Measurements from ENCODE around the gene NUP210L. TPM values are rescaled to one million over a fixed set of nuclear protein-coding genes. Genes with fewer than 3 reads are reported as not detected.
A peak's percentile ranks its signal among the peaks of the same experiment; 100 is the strongest.

The NUP210L gene
- total and polyA plus RNA-seq, 2 experiments from 2014 or later, result 0.10 TPM; not detected in 1

DNA sequence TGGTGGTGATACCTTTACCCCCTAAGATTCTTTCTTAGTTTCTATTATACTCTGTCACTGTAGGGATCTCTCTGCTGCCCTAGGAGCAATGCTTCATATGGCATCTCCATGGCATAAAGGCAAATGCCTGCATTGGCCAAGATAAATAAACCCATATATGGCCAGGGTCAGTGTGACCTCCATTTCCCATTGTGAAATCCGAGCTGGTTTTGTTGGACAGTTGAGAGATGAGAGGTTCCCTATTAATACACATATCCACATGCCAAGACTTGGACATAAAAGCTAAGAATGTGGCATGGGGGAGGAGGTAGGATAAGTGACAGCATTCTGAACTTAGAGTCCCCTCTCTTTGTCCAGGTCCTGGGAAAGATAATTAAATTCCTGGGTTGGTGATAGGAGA lies 35.7 kb upstream of the NUP210L start:
- Histone ChIP-seq H3K9me2 (ENCODE audit: insufficient read depth) (no peaks in the 10 kb centered on the region), H3K79me2 (replicated peaks; ENCODE audit: insufficient read depth) (no peaks in the 10 kb centered on the region), H3K4me3 (no peak overlapping the region), H2AFZ (no peak overlapping the region), H4K20me1 (replicated peaks; ENCODE audit: insufficient read depth) (no peaks in the 10 kb centered on the region), H3K27ac (ENCODE audit: low read depth) (no peak overlapping the region), H3K4me2 (no peak overlapping the region), H3K27me3 (ENCODE audit: insufficient read depth) (no peaks in the 10 kb centered on the region), H3K4me1 (ENCODE audit: insufficient read depth) (peaks cover 22% of the 10 kb centered on the region), H3F3A (replicated peaks; ENCODE audit: low read depth) (0 out of 2 replicates have a peak, but pooled peaks cover 12% of the 10 kb centered on the region), H3K36me3 (ENCODE audit: insufficient read depth) (no peaks in the 10 kb centered on the region)
- Mint-ChIP-seq H3K4me3 (no peak overlapping the region), H3K27ac (no peak overlapping the region), H3K9me3 (no peaks in the 10 kb centered on the region; the same call in 2 of the 3 replicates), H3K36me3 (ENCODE audit: low read depth) (no peaks in the 10 kb centered on the region), H3K4me1 (peaks cover 33% of the 10 kb centered on the region), H3K27me3 (ENCODE audit: insufficient read depth, low read depth, poor library complexity) (peaks cover 13% of the 10 kb centered on the region)
- ATAC-seq (no peak), DNase-seq (ENCODE audit: low spot score) (no peak)
- TF ChIP-seq ZNF331 (CRISPR knock-in tag; IDR thresholded peaks at IDR 0.05; ENCODE audit: low read depth) (no peak), CREB1 (CRISPR knock-in tag; IDR thresholded peaks at IDR 0.05; ENCODE audit: low read depth) (no peak)

DNA sequence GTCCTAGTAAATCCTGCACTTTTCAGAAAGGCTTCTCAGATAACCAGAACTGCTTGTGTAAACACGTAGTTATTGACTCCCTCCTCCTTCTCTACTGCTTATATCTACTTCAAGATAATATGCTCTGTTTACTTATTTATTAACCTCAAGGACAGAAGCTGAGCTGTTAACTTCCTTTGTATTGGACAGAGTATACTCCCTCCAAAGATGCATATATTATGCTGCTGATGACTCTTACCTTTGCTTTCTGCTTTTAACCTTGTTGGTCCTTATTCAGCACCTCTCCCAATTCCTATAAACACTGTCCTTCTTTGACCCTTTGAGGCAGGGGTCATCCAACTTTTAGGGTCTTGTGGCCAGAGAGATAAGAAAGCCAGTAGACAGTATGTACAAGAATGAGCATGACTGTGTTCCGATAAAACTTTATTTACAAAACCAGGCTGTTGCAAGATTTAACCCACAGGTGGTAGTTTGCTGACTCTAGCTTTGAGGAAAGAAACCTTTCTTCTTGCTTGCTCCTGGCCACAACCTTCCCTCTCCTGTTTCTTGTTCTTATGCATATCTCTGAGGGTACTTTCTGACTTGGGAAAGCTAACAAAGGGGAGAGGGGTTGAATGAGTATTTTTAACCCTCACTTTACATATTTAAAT lies 32.1 kb upstream of the NUP210L start:
- Histone ChIP-seq H3K4me1 (ENCODE audit: insufficient read depth) (peaks cover 23% of the 10 kb centered on the region), H2AFZ (no peak overlapping the region), H4K20me1 (replicated peaks; ENCODE audit: insufficient read depth) (peaks cover 2% of the 10 kb centered on the region; the same call in 1 of the 2 replicates), H3F3A (replicated peaks; ENCODE audit: low read depth) (peaks cover 12% of the 10 kb centered on the region), H3K4me2 (peak overlapping the region; percentile 73), H3K36me3 (ENCODE audit: insufficient read depth) (no peaks in the 10 kb centered on the region), H3K79me2 (replicated peaks; ENCODE audit: insufficient read depth) (peaks cover 10% of the 10 kb centered on the region), H3K9me2 (ENCODE audit: insufficient read depth) (no peaks in the 10 kb centered on the region), H3K27ac (ENCODE audit: low read depth) (peak overlapping the region; percentile 93), H3K4me3 (peak overlapping the region; percentile 42), H3K27me3 (ENCODE audit: insufficient read depth) (no peaks in the 10 kb centered on the region)
- Mint-ChIP-seq H3K9me3 (peaks cover 4% of the 10 kb centered on the region; the same call in 1 of the 3 replicates), H3K27me3 (ENCODE audit: insufficient read depth, low read depth, poor library complexity) (peaks cover 10% of the 10 kb centered on the region), H3K4me3 (peak overlapping the region; percentile 53), H3K27ac (peak overlapping the region; percentile 97), H3K36me3 (ENCODE audit: low read depth) (peaks cover 7% of the 10 kb centered on the region; the same call in 2 of the 3 replicates), H3K4me1 (peaks cover 35% of the 10 kb centered on the region)
- DNase-seq (ENCODE audit: low spot score) (peak; percentile 72), ATAC-seq (peak; percentile 11)
- TF ChIP-seq JUNB (IDR thresholded peaks at IDR 0.05; ENCODE audit: unreplicated experiment), result no peak
- TF ChIP-seq, protein P1, sequence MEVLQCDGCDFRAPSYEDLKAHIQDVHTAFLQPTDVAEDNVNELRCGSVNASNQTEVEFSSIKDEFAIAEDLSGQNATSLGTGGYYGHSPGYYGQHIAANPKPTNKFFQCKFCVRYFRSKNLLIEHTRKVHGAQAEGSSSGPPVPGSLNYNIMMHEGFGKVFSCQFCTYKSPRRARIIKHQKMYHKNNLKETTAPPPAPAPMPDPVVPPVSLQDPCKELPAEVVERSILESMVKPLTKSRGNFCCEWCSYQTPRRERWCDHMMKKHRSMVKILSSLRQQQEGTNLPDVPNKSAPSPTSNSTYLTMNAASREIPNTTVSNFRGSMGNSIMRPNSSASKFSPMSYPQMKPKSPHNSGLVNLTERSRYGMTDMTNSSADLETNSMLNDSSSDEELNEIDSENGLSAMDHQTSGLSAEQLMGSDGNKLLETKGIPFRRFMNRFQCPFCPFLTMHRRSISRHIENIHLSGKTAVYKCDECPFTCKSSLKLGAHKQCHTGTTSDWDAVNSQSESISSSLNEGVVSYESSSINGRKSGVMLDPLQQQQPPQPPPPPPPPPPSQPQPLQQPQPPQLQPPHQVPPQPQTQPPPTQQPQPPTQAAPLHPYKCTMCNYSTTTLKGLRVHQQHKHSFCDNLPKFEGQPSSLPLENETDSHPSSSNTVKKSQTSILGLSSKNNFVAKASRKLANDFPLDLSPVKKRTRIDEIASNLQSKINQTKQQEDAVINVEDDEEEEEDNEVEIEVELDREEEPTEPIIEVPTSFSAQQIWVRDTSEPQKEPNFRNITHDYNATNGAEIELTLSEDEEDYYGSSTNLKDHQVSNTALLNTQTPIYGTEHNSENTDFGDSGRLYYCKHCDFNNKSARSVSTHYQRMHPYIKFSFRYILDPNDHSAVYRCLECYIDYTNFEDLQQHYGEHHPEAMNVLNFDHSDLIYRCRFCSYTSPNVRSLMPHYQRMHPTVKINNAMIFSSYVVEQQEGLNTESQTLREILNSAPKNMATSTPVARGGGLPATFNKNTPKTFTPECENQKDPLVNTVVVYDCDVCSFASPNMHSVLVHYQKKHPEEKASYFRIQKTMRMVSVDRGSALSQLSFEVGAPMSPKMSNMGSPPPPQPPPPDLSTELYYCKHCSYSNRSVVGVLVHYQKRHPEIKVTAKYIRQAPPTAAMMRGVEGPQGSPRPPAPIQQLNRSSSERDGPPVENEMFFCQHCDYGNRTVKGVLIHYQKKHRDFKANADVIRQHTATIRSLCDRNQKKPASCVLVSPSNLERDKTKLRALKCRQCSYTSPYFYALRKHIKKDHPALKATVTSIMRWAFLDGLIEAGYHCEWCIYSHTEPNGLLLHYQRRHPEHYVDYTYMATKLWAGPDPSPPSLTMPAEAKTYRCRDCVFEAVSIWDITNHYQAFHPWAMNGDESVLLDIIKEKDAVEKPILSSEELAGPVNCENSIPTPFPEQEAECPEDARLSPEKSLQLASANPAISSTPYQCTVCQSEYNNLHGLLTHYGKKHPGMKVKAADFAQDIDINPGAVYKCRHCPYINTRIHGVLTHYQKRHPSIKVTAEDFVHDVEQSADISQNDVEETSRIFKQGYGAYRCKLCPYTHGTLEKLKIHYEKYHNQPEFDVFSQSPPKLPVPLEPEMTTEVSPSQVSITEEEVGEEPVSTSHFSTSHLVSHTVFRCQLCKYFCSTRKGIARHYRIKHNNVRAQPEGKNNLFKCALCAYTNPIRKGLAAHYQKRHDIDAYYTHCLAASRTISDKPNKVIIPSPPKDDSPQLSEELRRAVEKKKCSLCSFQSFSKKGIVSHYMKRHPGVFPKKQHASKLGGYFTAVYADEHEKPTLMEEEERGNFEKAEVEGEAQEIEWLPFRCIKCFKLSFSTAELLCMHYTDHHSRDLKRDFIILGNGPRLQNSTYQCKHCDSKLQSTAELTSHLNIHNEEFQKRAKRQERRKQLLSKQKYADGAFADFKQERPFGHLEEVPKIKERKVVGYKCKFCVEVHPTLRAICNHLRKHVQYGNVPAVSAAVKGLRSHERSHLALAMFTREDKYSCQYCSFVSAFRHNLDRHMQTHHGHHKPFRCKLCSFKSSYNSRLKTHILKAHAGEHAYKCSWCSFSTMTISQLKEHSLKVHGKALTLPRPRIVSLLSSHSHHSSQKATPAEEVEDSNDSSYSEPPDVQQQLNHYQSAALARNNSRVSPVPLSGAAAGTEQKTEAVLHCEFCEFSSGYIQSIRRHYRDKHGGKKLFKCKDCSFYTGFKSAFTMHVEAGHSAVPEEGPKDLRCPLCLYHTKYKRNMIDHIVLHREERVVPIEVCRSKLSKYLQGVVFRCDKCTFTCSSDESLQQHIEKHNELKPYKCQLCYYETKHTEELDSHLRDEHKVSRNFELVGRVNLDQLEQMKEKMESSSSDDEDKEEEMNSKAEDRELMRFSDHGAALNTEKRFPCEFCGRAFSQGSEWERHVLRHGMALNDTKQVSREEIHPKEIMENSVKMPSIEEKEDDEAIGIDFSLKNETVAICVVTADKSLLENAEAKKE (CRISPR knock-in tag; IDR thresholded peaks at IDR 0.05), result peak; percentile 62
